ENCODE measurements around the gene PNCK.

PNCK gene

DNA sequence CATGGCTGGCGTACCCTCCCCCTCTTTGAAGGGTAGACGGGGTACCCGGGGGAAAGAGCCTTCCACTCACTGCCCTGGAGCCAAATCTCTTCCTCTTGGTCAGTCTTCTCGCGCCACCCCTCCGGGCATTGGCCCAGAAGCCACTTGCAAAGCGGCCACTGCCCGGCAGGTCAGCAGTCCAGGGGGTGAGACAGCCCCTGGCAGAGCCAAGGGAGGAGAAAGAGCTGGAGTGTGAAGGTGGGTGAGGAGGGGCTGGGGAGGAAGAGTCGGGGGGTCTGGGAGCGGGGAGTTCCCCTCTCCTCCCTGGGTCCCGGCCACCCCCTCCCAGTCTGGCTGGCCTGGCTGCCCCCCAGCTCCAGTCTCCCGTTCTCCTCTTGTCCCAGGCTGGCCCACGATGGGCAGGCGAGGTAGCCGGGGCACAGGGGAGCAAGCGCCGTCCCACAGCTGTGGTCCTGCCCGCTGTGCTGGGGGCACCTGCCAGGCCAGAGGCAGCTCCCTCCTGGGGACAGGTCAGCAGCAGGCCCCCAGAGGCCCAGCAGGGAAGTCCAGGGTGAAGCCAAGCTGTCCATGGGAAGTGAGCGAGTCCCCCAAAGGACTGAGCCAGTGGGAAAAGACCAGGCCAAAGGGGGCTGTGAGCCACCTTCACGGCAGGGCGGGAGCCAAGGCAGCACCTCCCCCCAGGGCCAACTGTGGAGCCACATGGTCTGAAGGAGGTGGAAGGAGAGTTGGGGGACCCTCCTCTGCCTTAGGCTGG, 48.2 kb downstream of the PNCK start:
- no peak for DNase-seq

DNA sequence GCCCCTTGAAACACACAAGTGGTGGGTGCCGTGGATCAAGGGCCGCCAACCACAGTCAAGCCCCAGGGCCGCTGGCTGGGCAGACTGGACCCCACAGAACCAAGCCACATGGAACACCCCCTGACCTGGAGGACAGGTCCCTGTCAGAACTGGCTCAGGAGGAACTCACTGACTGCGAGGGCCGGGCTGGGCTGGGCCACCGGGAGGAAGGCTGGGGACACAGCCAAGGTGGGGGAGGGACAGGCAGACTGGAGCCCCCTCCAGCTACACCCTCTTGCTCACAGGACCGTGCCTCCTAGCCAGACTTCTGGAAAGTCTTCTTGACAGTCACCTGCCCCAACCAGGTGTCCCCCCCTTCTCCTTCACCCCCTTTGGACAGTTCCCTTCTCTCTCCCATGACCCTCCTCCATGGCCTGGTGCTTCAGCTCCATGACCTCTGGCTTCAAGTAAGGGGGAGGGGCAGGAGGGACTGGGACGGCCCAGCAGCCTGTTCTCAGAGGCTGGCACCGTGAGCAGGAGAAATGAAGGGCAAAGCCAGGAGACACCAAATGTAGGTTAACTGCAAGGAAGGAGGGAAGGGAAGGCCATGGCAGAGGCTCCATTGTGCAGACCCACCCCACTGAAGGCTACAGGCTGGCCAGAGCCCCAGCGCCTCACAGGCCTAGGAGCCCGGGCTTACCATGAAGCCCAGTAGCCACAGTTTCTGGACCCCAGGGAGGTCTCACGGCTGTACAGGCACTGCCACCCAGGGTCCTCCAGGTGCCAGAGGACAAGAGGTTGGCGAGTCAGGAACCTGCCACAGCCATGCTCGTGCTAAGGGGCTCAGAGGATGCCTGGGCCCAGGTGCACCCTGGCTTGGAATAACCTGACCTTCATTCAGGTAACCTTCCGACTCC, 49.2 kb downstream of the PNCK start:
- DNase-seq, result no peak

DNA sequence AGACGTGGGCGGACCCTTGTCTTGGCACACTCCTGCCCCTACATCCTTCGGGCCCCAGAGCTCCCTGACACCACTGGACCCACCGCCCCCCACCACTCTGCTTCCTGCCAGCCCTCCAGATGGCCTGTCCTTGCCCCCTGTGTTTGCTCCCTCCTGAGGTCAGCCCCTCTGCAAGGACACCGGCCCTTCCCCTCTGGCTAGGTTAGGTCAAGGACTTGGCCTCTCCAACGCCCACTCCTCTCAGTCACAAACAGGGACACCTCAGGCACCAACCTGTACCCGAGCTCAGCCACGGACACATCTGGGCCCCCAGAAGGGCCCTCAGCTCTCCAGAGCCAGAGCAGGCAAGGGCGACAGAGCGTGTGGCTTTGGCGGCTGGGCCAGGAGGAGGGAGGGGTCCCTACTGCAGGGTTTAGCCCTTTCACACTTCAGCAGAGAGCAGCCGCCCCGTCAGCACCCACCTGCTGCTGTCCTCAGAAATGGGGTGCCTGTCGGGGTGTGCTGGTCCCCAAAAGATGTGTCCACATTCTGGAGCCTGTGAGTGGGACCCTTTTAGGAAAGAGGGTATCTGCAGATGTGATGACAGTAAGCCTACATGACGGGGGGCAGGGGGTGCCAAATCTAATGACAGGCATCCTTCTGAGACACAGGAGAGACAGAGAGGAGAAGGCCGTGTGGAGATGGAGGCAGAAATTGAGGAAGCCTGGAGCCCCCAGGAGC, 50.1 kb downstream of the PNCK start:
- no peak for DNase-seq

DNA sequence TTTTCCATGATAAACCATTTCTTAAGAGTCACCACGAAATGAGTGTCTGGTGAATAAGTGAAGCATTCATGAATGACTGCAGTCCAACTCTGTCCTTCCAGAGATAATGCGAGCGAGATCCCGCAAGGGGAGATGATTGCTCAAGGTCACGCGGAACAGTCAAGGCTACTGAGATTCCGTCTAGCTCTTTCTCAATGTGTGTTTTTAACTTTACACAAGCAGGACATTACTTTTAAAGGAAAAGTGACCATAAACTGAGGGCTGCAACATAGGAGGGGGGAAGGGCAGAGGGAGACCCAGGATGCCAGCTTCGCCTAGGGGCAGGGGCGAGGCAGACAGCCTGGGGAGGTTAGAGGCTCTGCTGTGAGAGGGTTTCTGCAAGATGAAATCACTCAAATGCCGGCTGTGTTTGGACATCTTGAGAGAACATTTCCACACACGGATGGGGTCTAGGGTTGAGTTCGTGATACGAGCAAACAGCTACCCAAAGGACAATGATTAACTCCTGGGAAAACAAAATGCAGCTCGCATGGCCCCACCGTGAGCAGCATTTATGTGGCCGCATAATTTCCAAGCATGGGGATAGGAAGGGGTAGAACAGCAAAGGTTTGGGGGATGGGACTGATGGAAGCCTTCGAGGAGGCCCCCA, 50.8 kb downstream of the PNCK start:
- no peak for DNase-seq

DNA sequence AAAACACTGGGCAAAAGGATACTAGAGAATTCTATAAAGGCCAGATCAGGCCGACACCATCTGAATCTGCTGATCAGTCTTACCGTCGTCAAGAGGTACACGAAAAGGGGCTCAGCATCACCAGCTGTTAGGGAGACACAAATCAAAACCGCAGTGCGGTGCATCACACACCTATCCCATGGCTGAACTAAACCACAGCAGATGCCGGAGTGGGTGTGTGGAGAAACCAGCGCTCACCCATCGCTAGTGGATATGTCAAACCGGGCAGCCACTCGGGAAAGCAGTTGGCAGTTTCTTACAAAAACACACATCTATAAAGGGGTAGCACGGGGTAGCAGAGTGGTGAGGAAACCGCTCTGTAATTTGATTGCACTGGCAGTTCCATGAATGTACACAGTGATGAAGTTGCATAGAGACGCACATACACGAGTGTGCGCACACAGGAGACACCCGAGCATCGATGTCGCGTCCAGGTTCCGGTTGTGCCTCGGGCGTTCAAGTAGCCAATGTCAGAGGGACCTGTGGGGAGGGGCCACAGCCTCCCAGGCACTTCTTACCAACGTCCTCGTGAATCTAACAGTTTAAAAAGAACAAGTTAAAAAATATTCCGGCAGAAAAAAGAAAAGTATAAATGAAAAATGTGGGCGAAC, 51.5 kb downstream of the PNCK start:
- no peak for DNase-seq

DNA sequence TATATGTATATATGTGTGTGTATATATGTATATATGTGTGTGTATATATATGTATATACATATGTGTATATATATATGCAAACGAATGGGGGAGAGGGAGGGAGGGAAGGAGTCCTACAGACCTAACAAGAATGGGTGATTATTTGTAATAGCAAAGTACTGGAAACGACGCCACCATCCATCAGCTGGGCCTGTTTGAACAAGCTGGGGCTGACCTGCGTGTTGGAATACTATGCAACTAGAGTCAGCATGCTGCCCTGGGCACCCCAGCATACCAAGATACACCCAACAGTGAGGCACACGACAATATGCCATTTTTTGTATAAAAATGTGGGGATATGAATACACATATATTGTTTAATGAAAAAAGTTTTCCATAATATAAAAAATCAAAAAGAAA, 53.0 kb downstream of the PNCK start:
- DNase-seq, result no peak

Data from NCI-H2029 treated with DMSO at 0.1 percent for 48 hours (cell line).